K562 (cell line): ENCODE measurements around the gene CA5B. TPM values are rescaled to one million over a fixed set of nuclear protein-coding genes. Genes with fewer than 3 reads are reported as not detected.

Source experiments
- ARID4B ChIP-seq: sonication (generic); formaldehyde crosslinking; IDR thresholded peaks from 2 replicates; pipeline ENCODE4 v1.8.0; 2022; ENCODE audit warnings: mild to moderate bottlenecking, missing genetic modification reagents
- ELF4 ChIP-seq: fragments of 450-650 bp; formaldehyde crosslinking; IDR thresholded peaks from 2 replicates; pipeline ENCODE4 v1.4.0; 2022; ENCODE audit warnings: missing genetic modification characterization
- MCM3 ChIP-seq: fragments of 450-650 bp; IDR thresholded peaks from 2 replicates; pipeline ENCODE4 v1.6.1; 2016
- RBM14 ChIP-seq: fragments of 200-400 bp; formaldehyde crosslinking; IDR thresholded peaks from 2 replicates; pipeline ENCODE4 v1.6.1; 2018; ENCODE audit warnings: low read depth, mild to moderate bottlenecking, low read length, moderate library complexity, borderline replicate concordance; ENCODE audit not compliant: insufficient read depth
- ZBTB40 ChIP-seq, 2 experiments: fragments of 450-650 bp in 1 of 2; sonication (generic) in 1 of 2; formaldehyde crosslinking in 1 of 2; IDR thresholded peaks; 2 replicates each; pipeline versions ENCODE4 v1.7.1 to v1.9.0; 2016 to 2022; ENCODE audit warnings: inconsistent platforms in 1 of 2, mild to moderate bottlenecking in 1 of 2, missing genetic modification reagents in 1 of 2
- polyA plus RNA-seq, 8 experiments: library from polyadenylated mRNA; depleted of rRNA in 4 of 8; stranded (reverse) in 5 of 8; unstranded in 3 of 8; fragments of >200 nt; fragmentation: Nextera tagmentation in 2 of 8; fragmentation: Illumina TruSeq in 1 of 8; extraction: Ambion mirVana in 2 of 8; extraction: Trizol in 1 of 8; gene quantifications; 2 replicates each; pipeline versions ENCODE4 v1.2.1 to v1.2.3, GENCODE V29; 2011 to 2014; ENCODE audit warnings: inconsistent platforms in 1 of 8, missing spikeins in 1 of 8
- total RNA-seq, 7 experiments: library from RNA; depleted of rRNA in 6 of 7; stranded (reverse); fragments of >200 nt in 6 of 7; fragmentation: Illumina TruSeq in 2 of 7; extraction: Trizol in 2 of 7; gene quantifications; 2 replicates each; pipeline versions ENCODE4 v1.2.1 to v1.2.3, GENCODE V29; 2011 to 2021; ENCODE audit warnings: low replicate concordance in 1 of 7

The CA5B gene
- total and polyA plus RNA-seq, 9 of the 15 experiments (the other 6 are each of a cell fraction or from before 2014, with no cell fraction given), result 0.55 to 3.7 (median 2.6) TPM

- TF ChIP-seq ZBTB40 (IDR thresholded peaks at IDR 0.05), result no peak
- no peak for TF ChIP-seq ZBTB40 (CRISPR knock-in tag; IDR thresholded peaks at IDR 0.05)
- TF ChIP-seq ARID4B (CRISPR knock-in tag), result peak; percentile 70
- no peak for TF ChIP-seq RBM14
- no peak for TF ChIP-seq ELF4
- TF ChIP-seq MCM3, result no peak
Measured at GRCh38 chrX:15789979-15790768, 52.1 kb downstream of the CA5B start, which contains the start of gene ZRSR2 (continued).
